CD14-positive monocyte (primary cell): Measurements from ENCODE around the gene VWF. TPM values are rescaled to one million over a fixed set of nuclear protein-coding genes. Genes with fewer than 3 reads are reported as not detected.

Experiments
- DNase-seq, 3 donors: peaks; one replicate each; pipeline ENCODE4 v3.0.0-alpha.2; 2011 to 2022
- H2AFZ ChIP-seq: 2 replicates; pipeline ENCODE4 v1.6.0; 2012; ENCODE audit warnings: mild to moderate bottlenecking, low read depth, low read length, inconsistent platforms; ENCODE audit not compliant: insufficient read depth, poor library complexity, severe bottlenecking
- H3K27ac ChIP-seq, 2 donors: 1 replicate in 1 of 2; 2 replicates in 1 of 2; pipeline ENCODE4 v1.5.1; 2012 to 2013; ENCODE audit warnings: low read length in 2 of 2, control low read depth in 1 of 2, inconsistent platforms in 1 of 2, low read depth in 1 of 2, mild to moderate bottlenecking in 1 of 2
- H3K27me3 ChIP-seq, 2 donors: one replicate each; pipeline versions ENCODE4 v1.6.0 to v1.6.1; 2011 to 2013; ENCODE audit warnings: low read length in 2 of 2; ENCODE audit not compliant: control insufficient read depth in 2 of 2, insufficient read depth in 2 of 2
- H3K36me3 ChIP-seq, 2 donors: replicated peaks in 1 of 2; 1 replicate in 1 of 2; 2 replicates in 1 of 2; pipeline versions ENCODE4 v1.5.1 to v1.6.1; 2012 to 2013; ENCODE audit warnings: low read length in 2 of 2, control low read depth in 1 of 2, inconsistent platforms in 1 of 2, mild to moderate bottlenecking in 1 of 2; ENCODE audit not compliant: insufficient read depth in 2 of 2, control insufficient read depth in 1 of 2
- H3K4me1 ChIP-seq, 2 donors: 1 replicate in 1 of 2; 2 replicates in 1 of 2; pipeline versions ENCODE4 v1.5.1 to v1.6.1; 2012 to 2013; ENCODE audit warnings: low read length in 2 of 2, control low read depth in 1 of 2, inconsistent platforms in 1 of 2, mild to moderate bottlenecking in 1 of 2, moderate library complexity in 1 of 2; ENCODE audit not compliant: insufficient read depth in 2 of 2, control insufficient read depth in 1 of 2
- H3K4me2 ChIP-seq: replicated peaks from 2 replicates; pipeline ENCODE3; 2012; ENCODE audit warnings: low read length, moderate library complexity, mild to moderate bottlenecking; ENCODE audit not compliant: poor library complexity, severe bottlenecking; ENCODE audit errors: extremely low read depth
- H3K4me3 ChIP-seq, 3 experiments: fragments of 200-600 bp in 1 of 3; sonication (generic) in 1 of 3; replicated peaks in 1 of 3; 1 replicate in 2 of 3; 2 replicates in 1 of 3; pipeline ENCODE4 v1.5.1; 2011 to 2013; ENCODE audit warnings: low read length in 3 of 3, mild to moderate bottlenecking in 3 of 3, control low read depth in 2 of 3, low read depth in 2 of 3, inconsistent platforms in 1 of 3, moderate library complexity in 1 of 3
- H3K79me2 ChIP-seq: 2 replicates; pipeline ENCODE4 v1.6.0; 2012; ENCODE audit warnings: mild to moderate bottlenecking, control low read depth, inconsistent platforms, low read length, moderate library complexity; ENCODE audit not compliant: insufficient read depth
- H3K9ac ChIP-seq: 2 replicates; pipeline ENCODE4 v1.6.0; 2017; ENCODE audit warnings: low read length, mild to moderate bottlenecking; ENCODE audit not compliant: insufficient read depth, poor library complexity, severe bottlenecking
- H3K9me3 ChIP-seq, 2 donors: replicated peaks in 1 of 2; 1 replicate in 1 of 2; 2 replicates in 1 of 2; pipeline versions ENCODE4 v1.5.1 to v1.6.1; 2012 to 2013; ENCODE audit warnings: low read length in 2 of 2, control low read depth in 1 of 2; ENCODE audit not compliant: control insufficient read depth in 1 of 2, insufficient read depth in 1 of 2
- H4K20me1 ChIP-seq: 2 replicates; pipeline ENCODE4 v1.6.0; 2012; ENCODE audit warnings: mild to moderate bottlenecking, low read length, control low read depth, moderate library complexity; ENCODE audit not compliant: insufficient read depth
- H3K27ac Mint-ChIP-seq, 7 donors: one replicate each; pipeline ENCODE4 v1.8.0; 2020; ENCODE audit warnings: mild to moderate bottlenecking in 7 of 7, mixed read lengths in 7 of 7, moderate library complexity in 6 of 7, inconsistent platforms in 2 of 7
- H3K27me3 Mint-ChIP-seq, 3 donors: one replicate each; pipeline ENCODE4 v1.8.0; 2021 to 2022; ENCODE audit warnings: low read depth in 3 of 3, mild to moderate bottlenecking in 3 of 3, mixed read lengths in 3 of 3, moderate library complexity in 3 of 3, inconsistent platforms in 1 of 3
- H3K36me3 Mint-ChIP-seq, 2 donors: one replicate each; pipeline ENCODE4 v1.8.0; 2020; ENCODE audit warnings: mixed read lengths in 2 of 2, inconsistent platforms in 1 of 2, mild to moderate bottlenecking in 1 of 2
- H3K4me1 Mint-ChIP-seq: one replicate; pipeline ENCODE4 v1.8.0; 2020; ENCODE audit warnings: mild to moderate bottlenecking, mixed read lengths
- H3K4me3 Mint-ChIP-seq, 2 donors: one replicate each; pipeline ENCODE4 v1.8.0; 2020; ENCODE audit warnings: mild to moderate bottlenecking in 2 of 2, mixed read lengths in 2 of 2, moderate library complexity in 1 of 2
- H3K9me3 Mint-ChIP-seq, 7 donors: one replicate each; pipeline ENCODE4 v1.8.0; 2020 to 2022; ENCODE audit warnings: mixed read lengths in 7 of 7, mild to moderate bottlenecking in 6 of 7, moderate library complexity in 6 of 7, inconsistent platforms in 2 of 7
- WGBS: methylation state at CpG from one replicate; pipeline ENCODE4 v1.1.5; 2013; ENCODE audit warnings: missing lambda C conversion rate; ENCODE audit not compliant: insufficient coverage; 5-methylcytosine and 5-hydroxymethylcytosine counted together
- intact Hi-C, 2 donors: fragments of 100-400 bp; cut with micrococcal nuclease; formaldehyde crosslinking; loops; one replicate each; pipeline versions ENCODE4 v1.15.0 to v1.15.1; 2023
- polyA plus RNA-seq, 3 donors: library from polyadenylated mRNA; depleted of rRNA in 1 of 3; unstranded in 2 of 3; stranded (reverse) in 1 of 3; fragments of 300-500 nt in 2 of 3; fragments of >200 nt in 1 of 3; fragmentation: Illumina TruSeq in 2 of 3; gene quantifications; 1 replicate in 2 of 3; 2 replicates in 1 of 3; pipeline ENCODE4 v1.2.3, GENCODE V29; 2012 to 2021
- TF ChIP-seq, protein P1 (sequence below): fragments of 200-600 bp; IDR thresholded peaks from one replicate; pipeline ENCODE4 v1.8.0; 2022; ENCODE audit warnings: antibody characterized with exemption, mild to moderate bottlenecking

Gene VWF
- polyA plus RNA-seq, 3 donors: 0.17 to 0.49 (median 0.48) TPM

- TF ChIP-seq, protein P1, sequence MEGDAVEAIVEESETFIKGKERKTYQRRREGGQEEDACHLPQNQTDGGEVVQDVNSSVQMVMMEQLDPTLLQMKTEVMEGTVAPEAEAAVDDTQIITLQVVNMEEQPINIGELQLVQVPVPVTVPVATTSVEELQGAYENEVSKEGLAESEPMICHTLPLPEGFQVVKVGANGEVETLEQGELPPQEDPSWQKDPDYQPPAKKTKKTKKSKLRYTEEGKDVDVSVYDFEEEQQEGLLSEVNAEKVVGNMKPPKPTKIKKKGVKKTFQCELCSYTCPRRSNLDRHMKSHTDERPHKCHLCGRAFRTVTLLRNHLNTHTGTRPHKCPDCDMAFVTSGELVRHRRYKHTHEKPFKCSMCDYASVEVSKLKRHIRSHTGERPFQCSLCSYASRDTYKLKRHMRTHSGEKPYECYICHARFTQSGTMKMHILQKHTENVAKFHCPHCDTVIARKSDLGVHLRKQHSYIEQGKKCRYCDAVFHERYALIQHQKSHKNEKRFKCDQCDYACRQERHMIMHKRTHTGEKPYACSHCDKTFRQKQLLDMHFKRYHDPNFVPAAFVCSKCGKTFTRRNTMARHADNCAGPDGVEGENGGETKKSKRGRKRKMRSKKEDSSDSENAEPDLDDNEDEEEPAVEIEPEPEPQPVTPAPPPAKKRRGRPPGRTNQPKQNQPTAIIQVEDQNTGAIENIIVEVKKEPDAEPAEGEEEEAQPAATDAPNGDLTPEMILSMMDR: peak; percentile 97
- no peak overlapping the region for H3K9ac ChIP-seq
- no peaks in the 10 kb centered on the region for H3K36me3 Mint-ChIP-seq
- H4K20me1 ChIP-seq: no peaks in the 10 kb centered on the region
- H3K4me2 ChIP-seq: no peak overlapping the region
- DNase-seq: peak; percentile 58 to 73 (median 68)
- no peak overlapping the region for H3K27ac ChIP-seq
- H3K4me1 Mint-ChIP-seq: peaks cover 3% of the 10 kb centered on the region
- no peaks in the 10 kb centered on the region for H3K9me3 Mint-ChIP-seq
- H3K79me2 ChIP-seq: no peaks in the 10 kb centered on the region
- no peaks in the 10 kb centered on the region for H3K36me3 ChIP-seq
- H3K27me3 Mint-ChIP-seq: peaks cover 0 to 2% (median 0%) of the 10 kb centered on the region in 3 donors
- WGBS: 0% methylated on average over 5 of the region's 10 CpGs
- no peak overlapping the region for H2AFZ ChIP-seq
- intact Hi-C loops: loop anchor here (1.0 to 2.0 kb wide), 3 partner anchors 50 to 297 kb away; no protein-coding TSS in a partner anchor
- H3K4me3 ChIP-seq: no peak overlapping the region
- H3K27me3 ChIP-seq: no peaks in the 10 kb centered on the region
- no peaks in the 10 kb centered on the region for H3K9me3 ChIP-seq
- H3K4me3 Mint-ChIP-seq: no peak overlapping the region
- H3K27ac Mint-ChIP-seq: no peak overlapping the region
- H3K4me1 ChIP-seq: no peaks in the 10 kb centered on the region
Observed at GRCh38 chr12:5988659-5989116, 135.8 kb downstream of the VWF start.

GRCh38 chr12:5988088-5988487 is 136.4 kb downstream of the VWF start:
- Mint-ChIP-seq H3K27ac (no peak overlapping the region), H3K4me1 (peaks cover 3% of the 10 kb centered on the region), H3K36me3 (no peaks in the 10 kb centered on the region), H3K4me3 (peak overlapping the region in 1 of 2 donors; percentile 43), H3K9me3 (no peaks in the 10 kb centered on the region), H3K27me3 (peaks cover 0 to 2% (median 0%) of the 10 kb centered on the region in 3 donors)
- no peak overlapping the region for H3K4me2 ChIP-seq
- no peaks in the 10 kb centered on the region for H3K4me1 ChIP-seq
- no peak for DNase-seq
- TF ChIP-seq, protein P1: no peak
- H3K36me3 ChIP-seq: no peaks in the 10 kb centered on the region
- H3K27ac ChIP-seq: no peak overlapping the region
- no peaks in the 10 kb centered on the region for H3K9me3 ChIP-seq
- H3K27me3 ChIP-seq: no peaks in the 10 kb centered on the region
- no peak overlapping the region for H3K9ac ChIP-seq
- WGBS: 95% methylated on average over 6 of the region's 10 CpGs
- intact Hi-C loops: loop anchor here (1.0 to 2.0 kb wide), 3 partner anchors 51 to 297 kb away; no protein-coding TSS in a partner anchor
- no peaks in the 10 kb centered on the region for H3K79me2 ChIP-seq
- no peak overlapping the region for H3K4me3 ChIP-seq
- no peaks in the 10 kb centered on the region for H4K20me1 ChIP-seq
- no peak overlapping the region for H2AFZ ChIP-seq
